IPS-18a (cell line): ENCODE data around the gene SDK2.
"Not testable (repeated sequence)": the region's sequence is repeated elsewhere in the genome, so short reads cannot be mapped to it uniquely, and the experiment has no call there.

Experiments used
- H3K27ac ChIP-seq: one replicate; pipeline ENCODE4 v1.5.1; 2013; ENCODE audit warnings: low read length
- H3K27me3 ChIP-seq: one replicate; pipeline ENCODE4 v1.6.1; 2013; ENCODE audit warnings: mild to moderate bottlenecking, low read length; ENCODE audit not compliant: control insufficient read depth, insufficient read depth
- H3K36me3 ChIP-seq: one replicate; pipeline ENCODE4 v1.6.1; 2013; ENCODE audit warnings: low read depth, low read length; ENCODE audit not compliant: control insufficient read depth
- H3K4me1 ChIP-seq: one replicate; pipeline ENCODE4 v1.6.1; 2013; ENCODE audit warnings: low read depth, low read length; ENCODE audit not compliant: control insufficient read depth
- H3K4me3 ChIP-seq: one replicate; pipeline ENCODE4 v1.5.1; 2013; ENCODE audit warnings: low read length
- H3K9ac ChIP-seq: one replicate; pipeline ENCODE4 v1.6.1; 2013; ENCODE audit warnings: mild to moderate bottlenecking, low read length, moderate library complexity
- H3K9me3 ChIP-seq: one replicate; pipeline ENCODE4 v1.6.1; 2013; ENCODE audit warnings: low read depth, low read length; ENCODE audit not compliant: control insufficient read depth

Gene SDK2

DNA sequence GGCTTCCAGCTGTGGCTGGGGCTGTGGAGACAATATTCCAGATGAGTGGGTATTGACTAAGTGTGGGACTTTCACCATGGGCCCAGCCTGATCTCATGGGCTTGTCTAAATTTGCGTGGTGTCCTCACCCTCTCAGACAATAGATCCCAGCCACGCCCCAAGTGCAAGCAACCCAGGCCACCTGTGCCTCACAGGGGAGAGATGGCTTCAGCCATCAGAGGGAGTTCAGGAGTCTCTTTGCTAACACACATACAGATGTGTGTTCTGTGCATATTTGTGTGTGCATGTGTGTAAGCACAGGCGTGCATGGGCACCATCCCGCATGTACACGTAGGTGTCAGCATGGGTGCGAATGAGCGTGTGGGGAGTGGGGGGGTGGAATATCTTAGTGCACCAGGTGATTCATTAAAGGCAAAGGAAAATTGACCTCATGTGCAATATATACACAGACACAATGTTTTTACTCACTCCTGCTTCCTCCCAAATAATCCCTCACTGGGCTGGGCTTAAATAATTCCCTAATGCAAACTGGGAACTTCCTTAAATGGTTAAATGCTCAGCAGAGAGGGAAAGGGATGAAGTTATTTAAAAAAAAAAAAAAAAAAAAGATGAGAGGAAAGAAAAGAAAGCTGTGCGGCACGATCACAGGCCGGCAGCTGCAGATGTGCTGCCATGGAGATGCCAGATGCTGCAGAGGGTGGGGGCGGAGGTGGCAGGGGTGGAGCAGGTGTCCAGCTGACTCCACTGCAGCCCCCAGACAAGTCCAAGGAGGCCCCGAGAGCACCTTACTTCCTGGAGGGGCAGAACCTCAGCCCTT lies 308.4 kb downstream of the SDK2 start:
- H3K4me1 ChIP-seq: no peaks in the 10 kb centered on the region
- no peak overlapping the region for H3K4me3 ChIP-seq
- no peaks in the 10 kb centered on the region for H3K36me3 ChIP-seq
- H3K9me3 ChIP-seq: no peaks in the 10 kb centered on the region
- H3K27ac ChIP-seq: no peak overlapping the region
- no peak overlapping the region for H3K9ac ChIP-seq
- no peaks in the 10 kb centered on the region for H3K27me3 ChIP-seq

DNA sequence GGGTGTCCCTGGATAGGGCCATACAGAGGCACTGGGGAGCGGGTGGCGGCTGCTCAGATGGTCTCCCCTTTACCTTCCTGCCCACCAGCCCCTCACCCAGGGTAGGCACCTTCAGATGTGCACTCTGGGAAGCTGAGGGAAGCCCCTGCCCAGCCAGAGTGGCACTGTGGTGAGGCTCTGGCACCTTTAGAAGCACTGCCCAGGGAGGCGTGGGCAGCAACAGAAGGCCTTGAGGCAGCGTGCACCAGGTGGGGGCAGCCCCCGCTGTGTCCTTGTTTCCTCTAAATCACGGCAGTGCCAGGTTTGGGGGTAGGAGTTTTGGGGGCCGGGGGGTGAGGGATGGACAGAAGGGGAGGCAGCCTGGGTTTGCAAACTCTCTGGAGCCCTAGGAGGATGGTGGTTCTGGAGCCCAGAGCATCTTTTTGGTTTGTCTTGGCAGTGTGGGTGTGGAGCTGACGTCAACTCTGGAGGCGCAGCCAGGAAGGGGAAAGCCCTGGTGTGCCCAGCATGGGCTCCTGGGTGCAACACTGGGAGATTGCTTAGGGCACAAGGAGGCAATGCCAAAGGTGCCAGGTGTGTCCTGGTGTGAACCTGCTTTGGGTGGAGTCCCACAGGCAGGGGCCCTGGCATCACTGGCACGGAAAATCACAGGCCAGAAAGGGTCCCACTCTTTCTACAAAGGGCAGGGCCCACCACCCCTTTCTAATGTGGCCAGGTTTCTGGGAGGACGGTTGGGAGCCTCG lies 309.3 kb downstream of the SDK2 start:
- Histone ChIP-seq H3K9me3 (no peaks in the 10 kb centered on the region), H3K4me1 (no peaks in the 10 kb centered on the region), H3K9ac (no peak overlapping the region), H3K27ac (no peak overlapping the region), H3K27me3 (no peaks in the 10 kb centered on the region), H3K36me3 (no peaks in the 10 kb centered on the region), H3K4me3 (no peak overlapping the region)

DNA sequence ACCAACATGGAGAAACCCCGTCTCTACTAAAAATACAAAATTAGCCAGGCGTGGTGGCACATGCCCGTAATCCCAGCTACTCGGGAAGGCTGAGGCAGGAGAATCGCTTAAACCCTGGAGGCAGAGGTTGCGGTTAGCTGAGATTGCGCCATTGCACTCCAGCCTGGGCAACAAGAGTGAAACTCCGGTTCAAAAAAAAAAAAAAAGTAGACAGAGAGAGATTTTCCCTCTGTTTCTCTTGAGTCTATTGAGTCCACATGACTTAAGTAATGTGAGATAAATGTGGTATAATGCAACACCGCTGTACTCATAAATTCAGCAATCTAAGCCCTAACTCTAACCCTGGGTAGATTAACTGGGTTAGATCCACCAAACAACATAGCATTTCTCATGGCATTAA lies 310.8 kb downstream of the SDK2 start:
- not testable (repeated sequence) for H3K4me3 ChIP-seq, H3K9me3 ChIP-seq, H3K27me3 ChIP-seq, H3K36me3 ChIP-seq, H3K27ac ChIP-seq, H3K9ac ChIP-seq, H3K4me1 ChIP-seq

DNA sequence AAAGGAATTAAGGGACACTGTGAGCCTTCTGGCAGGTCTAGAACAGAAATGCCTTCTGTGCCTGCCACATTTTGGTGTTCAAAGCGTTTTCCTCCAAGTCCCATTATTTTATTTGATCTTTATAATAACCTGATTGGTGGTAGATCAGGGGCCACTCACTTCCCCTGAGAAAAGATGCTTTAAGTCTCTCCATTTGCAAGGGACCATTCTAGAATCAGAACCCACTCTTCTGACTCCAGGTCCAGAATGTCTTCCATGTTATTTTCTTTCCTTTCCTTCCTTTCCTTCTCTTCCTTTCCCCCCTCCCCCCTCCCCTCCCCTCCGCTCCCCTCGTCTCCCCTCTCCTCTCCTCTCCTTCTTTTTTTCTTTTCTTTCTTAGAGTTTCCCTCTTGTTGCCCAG lies 313.2 kb downstream of the SDK2 start:
- Histone ChIP-seq H3K4me1 (no peaks in the 10 kb centered on the region), H3K4me3 (no peak overlapping the region), H3K9ac (no peak overlapping the region), H3K27ac (no peak overlapping the region), H3K27me3 (no peaks in the 10 kb centered on the region), H3K9me3 (no peaks in the 10 kb centered on the region), H3K36me3 (no peaks in the 10 kb centered on the region)

DNA sequence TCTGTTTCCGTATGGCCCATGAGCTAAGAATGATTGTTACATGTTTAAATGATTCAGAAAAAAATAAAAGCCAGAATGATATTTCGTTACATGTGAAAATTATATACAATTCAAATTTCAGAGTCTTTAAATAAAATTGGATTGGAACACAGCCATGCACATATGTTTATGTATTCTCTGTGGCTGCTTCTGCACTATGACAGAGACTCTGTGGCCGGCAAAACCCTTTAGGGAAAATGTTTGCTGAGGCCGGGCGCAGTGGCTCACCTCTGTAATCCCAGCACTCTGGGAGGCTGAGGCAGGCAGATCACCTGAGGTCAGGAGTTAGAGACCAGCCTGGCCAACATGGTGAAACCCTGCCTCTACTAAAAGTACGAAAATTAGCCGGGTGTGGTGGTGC lies 316.6 kb downstream of the SDK2 start:
- Histone ChIP-seq H3K27me3 (no peaks in the 10 kb centered on the region), H3K4me3 (no peak overlapping the region), H3K27ac (no peak overlapping the region), H3K36me3 (no peaks in the 10 kb centered on the region), H3K9me3 (no peaks in the 10 kb centered on the region), H3K4me1 (peaks cover 18% of the 10 kb centered on the region), H3K9ac (no peak overlapping the region)

DNA sequence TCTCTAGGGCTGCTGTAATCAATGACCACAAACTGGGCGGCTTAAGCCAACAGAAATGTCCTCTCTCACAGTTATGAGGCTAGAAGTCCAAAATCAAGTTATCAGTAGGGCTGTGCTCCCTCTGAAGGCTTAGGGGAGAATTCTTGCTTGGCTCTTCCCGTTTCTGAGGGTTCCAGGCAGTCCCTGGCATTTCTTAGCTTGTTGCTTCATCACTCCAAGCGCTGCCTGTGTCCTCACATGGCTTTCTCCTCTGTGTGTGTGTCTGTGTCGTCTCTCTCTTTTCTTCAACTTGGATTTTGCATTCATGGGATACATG lies 318.8 kb downstream of the SDK2 start:
- H3K4me1 ChIP-seq: peaks cover 18% of the 10 kb centered on the region
- H3K9me3 ChIP-seq: no peaks in the 10 kb centered on the region
- H3K27ac ChIP-seq: no peak overlapping the region
- H3K36me3 ChIP-seq: no peaks in the 10 kb centered on the region
- no peak overlapping the region for H3K4me3 ChIP-seq
- no peak overlapping the region for H3K9ac ChIP-seq
- no peaks in the 10 kb centered on the region for H3K27me3 ChIP-seq

DNA sequence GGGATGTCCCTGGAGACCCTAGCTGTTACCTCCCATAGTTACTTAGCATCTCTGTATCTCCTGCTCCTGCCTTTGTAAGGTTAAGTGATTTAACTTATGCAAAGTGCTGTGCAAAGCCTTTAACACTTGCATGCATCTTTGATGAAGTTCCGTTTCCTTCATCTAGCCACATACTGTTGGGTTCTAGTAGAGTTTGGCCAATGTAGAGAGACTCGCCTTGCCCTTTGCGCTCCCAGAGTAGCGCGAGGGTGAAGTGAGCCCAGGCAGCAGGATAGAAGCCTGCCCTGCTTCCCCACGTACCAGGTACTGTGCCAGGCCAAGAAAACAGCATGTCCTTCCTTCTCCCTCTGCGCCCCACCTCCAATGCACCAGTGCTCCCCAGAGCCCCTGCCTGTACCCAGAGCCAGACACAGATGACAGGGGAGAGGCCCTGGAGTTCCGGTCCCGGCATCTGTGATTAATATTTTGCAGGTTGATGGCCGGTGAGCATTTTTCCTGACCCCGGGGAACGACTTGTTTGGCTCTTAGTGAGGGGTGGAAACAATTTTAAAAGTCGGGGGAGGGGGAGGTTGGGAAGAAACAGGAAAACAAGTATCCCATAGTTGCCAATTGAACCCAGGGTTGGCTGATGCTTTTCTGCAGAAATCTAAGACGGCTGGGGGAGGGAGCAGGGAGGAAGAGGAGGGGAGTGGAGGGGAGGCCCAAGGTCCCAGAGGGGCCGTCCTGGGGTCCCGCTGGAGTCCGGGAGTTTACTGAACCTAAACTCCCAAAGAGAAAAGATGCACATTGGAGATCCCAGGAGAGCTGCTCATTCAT lies 319.3 kb downstream of the SDK2 start:
- Histone ChIP-seq H3K4me3 (no peak overlapping the region), H3K9ac (no peak overlapping the region), H3K27ac (no peak overlapping the region), H3K36me3 (no peaks in the 10 kb centered on the region), H3K4me1 (peaks cover 18% of the 10 kb centered on the region), H3K9me3 (no peaks in the 10 kb centered on the region), H3K27me3 (no peaks in the 10 kb centered on the region)

DNA sequence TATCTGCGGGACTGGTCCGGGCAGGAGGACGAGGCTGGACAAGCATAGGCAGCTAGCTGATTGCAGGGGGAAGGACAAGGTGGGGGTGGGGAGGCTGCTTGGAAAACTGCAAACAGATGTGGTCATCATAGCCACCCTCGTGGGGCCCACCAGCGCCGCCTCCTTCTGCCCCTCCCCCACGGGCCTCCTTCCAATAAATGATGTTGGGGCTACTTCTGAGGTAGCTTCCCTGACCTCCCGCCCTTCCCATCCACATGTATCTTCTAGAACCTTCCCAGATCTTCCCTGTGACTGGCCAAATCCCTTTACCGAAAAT lies 320.1 kb downstream of the SDK2 start:
- H3K4me3 ChIP-seq: no peak overlapping the region

DNA sequence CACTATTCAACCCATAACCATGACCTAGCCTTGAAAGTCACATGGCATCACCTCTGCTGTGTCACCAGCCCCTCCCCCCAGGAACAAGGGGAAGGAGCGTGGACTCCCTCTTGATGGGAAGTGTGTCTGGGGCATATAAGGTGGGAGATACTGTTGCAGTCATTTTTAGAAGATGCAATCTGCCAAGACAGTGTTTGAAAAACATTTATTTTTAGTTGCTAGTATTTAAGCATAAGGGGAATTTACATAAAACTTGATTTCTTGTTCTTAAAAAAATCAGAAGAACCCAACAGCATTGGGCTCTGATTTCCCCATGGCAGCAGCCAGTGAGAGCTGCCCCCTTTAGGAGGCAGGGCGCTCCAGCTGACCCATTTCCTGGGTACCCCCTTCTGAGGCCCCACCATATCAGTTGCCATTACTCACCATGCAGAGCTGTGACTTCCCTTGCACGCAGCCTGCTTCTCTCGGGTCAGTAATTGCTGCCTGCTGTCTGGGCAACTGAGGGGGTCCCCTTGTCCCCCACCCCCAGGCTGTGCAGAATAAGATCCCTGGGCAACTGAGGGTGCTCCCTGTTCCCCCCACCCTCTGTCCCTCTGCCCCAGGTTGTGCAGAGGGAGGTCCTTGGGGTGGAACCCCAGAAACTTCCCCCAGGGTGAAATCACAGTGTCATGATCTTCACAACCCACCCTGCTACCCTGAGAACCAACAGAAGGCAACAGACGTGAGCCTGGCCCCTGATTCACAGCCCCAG lies 320.7 kb downstream of the SDK2 start:
- H3K27ac ChIP-seq: no peak overlapping the region
- H3K4me1 ChIP-seq: peaks cover 18% of the 10 kb centered on the region
- H3K9me3 ChIP-seq: no peaks in the 10 kb centered on the region
- H3K9ac ChIP-seq: no peak overlapping the region
- H3K36me3 ChIP-seq: no peaks in the 10 kb centered on the region
- H3K4me3 ChIP-seq: no peak overlapping the region
- H3K27me3 ChIP-seq: no peaks in the 10 kb centered on the region

More for the DNA sequence above, 320.1 kb downstream of the SDK2 start:
- Histone ChIP-seq H3K36me3 (no peaks in the 10 kb centered on the region), H3K4me1 (peaks cover 18% of the 10 kb centered on the region), H3K9ac (no peak overlapping the region), H3K27me3 (no peaks in the 10 kb centered on the region), H3K9me3 (no peaks in the 10 kb centered on the region), H3K27ac (no peak overlapping the region)

DNA sequence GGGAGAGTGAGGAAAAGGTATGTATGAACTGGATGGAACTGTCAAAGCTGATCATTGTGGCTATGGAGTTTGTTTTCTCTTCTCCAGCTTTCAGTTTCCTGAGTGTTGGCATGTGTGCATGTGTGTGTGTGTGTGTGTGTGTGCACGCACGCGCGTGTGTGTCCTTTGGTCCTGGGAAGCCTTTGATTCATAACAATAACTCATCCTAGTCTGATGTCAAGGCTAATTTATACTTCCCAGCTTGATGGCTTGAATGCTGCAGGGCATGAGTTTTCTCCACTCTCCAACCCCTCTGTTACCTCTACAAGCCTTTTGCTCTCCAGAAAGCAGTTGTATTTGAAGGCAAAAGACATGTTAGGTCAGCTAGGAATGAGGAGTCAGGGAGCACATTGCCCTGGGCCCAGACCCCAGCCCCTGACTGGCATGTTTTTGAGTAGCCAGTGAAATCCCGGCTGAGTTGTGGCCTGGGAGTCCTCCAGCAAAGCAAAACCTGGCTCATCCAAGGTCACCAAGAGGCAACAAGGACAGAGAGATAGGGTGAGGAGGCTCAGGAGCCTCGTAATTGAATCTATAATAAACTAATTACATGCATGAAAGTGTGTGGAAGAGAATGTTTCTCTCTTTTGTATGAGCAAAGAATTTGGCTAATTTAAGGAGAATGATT lies 323.5 kb downstream of the SDK2 start:
- H3K27ac ChIP-seq: no peak overlapping the region
- peaks cover 18% of the 10 kb centered on the region for H3K4me1 ChIP-seq
- no peaks in the 10 kb centered on the region for H3K36me3 ChIP-seq
- no peak overlapping the region for H3K4me3 ChIP-seq
- no peaks in the 10 kb centered on the region for H3K27me3 ChIP-seq
- no peak overlapping the region for H3K9ac ChIP-seq
- H3K9me3 ChIP-seq: no peaks in the 10 kb centered on the region

DNA sequence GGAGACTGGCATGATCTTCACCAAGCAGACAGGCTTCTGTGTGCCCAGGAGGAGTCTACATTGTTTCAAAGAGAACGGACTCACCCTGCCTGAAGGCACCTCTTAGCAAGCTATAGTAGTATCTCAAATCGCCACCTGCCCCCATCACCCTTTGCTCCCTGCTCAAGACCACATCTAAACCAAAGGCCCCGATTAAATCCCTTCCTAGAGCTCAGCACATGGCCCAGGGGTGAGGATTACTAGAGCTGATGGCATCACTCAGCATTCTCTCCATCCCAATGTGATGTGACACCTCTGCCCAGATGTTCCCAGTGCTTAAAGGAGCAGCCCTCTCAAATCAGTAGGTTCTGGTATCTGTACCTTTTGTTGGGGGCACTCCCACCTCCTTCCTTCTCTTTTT lies 324.5 kb downstream of the SDK2 start:
- H3K36me3 ChIP-seq: no peaks in the 10 kb centered on the region
- H3K9me3 ChIP-seq: no peaks in the 10 kb centered on the region
- H3K27ac ChIP-seq: no peak overlapping the region
- peaks cover 8% of the 10 kb centered on the region for H3K4me1 ChIP-seq
- H3K4me3 ChIP-seq: no peak overlapping the region
- H3K27me3 ChIP-seq: no peaks in the 10 kb centered on the region
- no peak overlapping the region for H3K9ac ChIP-seq
